Liver (tissue), 3 donors: Measurements from ENCODE around the gene AHNAK2.

Experiments
- FOXA1 ChIP-seq: IDR thresholded peaks from 2 replicates; pipeline ENCODE4 v1.6.1; 2016; ENCODE audit warnings: antibody characterized with exemption
- NR2F2 ChIP-seq: IDR thresholded peaks from 2 replicates; pipeline ENCODE4 v1.6.1; 2016; ENCODE audit warnings: antibody characterized with exemption
- RAD21 ChIP-seq, 2 donors: IDR thresholded peaks; 2 replicates each; pipeline ENCODE4 v1.6.1; 2016; ENCODE audit warnings: antibody characterized with exemption in 2 of 2, mild to moderate bottlenecking in 2 of 2
- SP1 ChIP-seq: IDR thresholded peaks from 2 replicates; pipeline ENCODE4 v1.6.1; 2018; ENCODE audit warnings: antibody characterized with exemption, mild to moderate bottlenecking
- TAF1 ChIP-seq: conservative IDR thresholded peaks from 2 replicates; pipeline ENCODE4 v1.6.1; 2016; ENCODE audit warnings: antibody characterized with exemption, mild to moderate bottlenecking
- YY1 ChIP-seq: IDR thresholded peaks from 2 replicates; pipeline ENCODE4 v1.6.1; 2016; ENCODE audit warnings: antibody characterized with exemption, mild to moderate bottlenecking
- TF ChIP-seq, protein P1 (sequence below): fragments of 150-350 bp; IDR thresholded peaks from 2 replicates; pipeline ENCODE4 v1.5.1; 2017; ENCODE audit warnings: improper control_type of control experiment, low read depth, low read length; ENCODE audit not compliant: missing input control
- TF ChIP-seq, protein P2 (sequence below): IDR thresholded peaks from 2 replicates; pipeline ENCODE4 v1.6.1; 2016; ENCODE audit warnings: antibody characterized with exemption
- TF ChIP-seq, protein P3 (sequence below): IDR thresholded peaks from 2 replicates; pipeline ENCODE4 v1.6.1; 2016; ENCODE audit warnings: antibody characterized with exemption, mild to moderate bottlenecking
- TF ChIP-seq, protein P4 (sequence below): IDR thresholded peaks from 2 replicates; pipeline ENCODE4 v1.6.1; 2016; ENCODE audit warnings: antibody characterized with exemption
- donor health status: healthy.
- donor health status: healthy.

DNA sequence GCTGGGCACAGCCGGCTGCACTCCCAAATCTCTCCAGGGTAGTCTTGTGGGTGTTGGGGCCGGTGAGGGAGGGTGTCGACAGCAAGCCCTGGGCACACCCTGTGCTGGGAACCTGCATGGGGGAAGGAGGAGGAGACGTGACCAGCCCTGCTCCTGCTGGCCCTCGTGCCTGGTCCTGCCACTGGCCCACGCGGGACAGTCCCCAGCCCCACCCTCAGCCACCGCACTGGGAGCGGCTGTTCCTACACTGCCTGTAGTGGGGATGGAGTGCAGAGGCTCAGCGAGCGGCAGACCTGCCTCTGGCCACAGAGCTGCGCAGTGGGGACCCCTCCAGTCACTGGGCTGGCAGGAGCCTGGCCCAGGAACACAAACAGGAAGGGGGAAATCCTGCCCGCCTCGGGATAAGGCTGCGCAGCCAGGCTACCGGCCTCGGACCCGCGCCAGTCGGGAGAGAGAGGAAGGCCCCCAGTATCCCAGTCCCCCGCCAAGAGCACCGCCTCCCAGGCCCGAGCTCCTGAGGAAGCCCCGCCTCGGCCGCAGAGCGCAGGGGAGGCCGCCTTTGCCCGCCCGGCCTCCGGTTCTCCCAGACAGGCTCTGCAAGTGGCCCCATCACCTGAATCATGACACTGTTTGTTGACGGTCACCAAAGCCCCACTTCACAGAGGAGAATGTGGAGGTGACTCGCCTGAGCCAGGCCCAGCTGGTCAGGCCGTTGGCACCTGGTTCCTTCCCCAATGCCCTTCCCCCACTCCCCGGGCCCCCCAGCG, 10.6 kb downstream of the AHNAK2 start:
- TF ChIP-seq, protein P1, sequence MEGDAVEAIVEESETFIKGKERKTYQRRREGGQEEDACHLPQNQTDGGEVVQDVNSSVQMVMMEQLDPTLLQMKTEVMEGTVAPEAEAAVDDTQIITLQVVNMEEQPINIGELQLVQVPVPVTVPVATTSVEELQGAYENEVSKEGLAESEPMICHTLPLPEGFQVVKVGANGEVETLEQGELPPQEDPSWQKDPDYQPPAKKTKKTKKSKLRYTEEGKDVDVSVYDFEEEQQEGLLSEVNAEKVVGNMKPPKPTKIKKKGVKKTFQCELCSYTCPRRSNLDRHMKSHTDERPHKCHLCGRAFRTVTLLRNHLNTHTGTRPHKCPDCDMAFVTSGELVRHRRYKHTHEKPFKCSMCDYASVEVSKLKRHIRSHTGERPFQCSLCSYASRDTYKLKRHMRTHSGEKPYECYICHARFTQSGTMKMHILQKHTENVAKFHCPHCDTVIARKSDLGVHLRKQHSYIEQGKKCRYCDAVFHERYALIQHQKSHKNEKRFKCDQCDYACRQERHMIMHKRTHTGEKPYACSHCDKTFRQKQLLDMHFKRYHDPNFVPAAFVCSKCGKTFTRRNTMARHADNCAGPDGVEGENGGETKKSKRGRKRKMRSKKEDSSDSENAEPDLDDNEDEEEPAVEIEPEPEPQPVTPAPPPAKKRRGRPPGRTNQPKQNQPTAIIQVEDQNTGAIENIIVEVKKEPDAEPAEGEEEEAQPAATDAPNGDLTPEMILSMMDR = no peak
- TF ChIP-seq NR2F2 (no peak), FOXA1 (no peak), RAD21 (IDR thresholded peaks at IDR 0.05) (no peak), YY1 (no peak), TAF1 (no peak), SP1 (no peak)
- TF ChIP-seq, protein P2, sequence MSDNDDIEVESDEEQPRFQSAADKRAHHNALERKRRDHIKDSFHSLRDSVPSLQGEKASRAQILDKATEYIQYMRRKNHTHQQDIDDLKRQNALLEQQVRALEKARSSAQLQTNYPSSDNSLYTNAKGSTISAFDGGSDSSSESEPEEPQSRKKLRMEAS = no peak
- TF ChIP-seq, protein P3, sequence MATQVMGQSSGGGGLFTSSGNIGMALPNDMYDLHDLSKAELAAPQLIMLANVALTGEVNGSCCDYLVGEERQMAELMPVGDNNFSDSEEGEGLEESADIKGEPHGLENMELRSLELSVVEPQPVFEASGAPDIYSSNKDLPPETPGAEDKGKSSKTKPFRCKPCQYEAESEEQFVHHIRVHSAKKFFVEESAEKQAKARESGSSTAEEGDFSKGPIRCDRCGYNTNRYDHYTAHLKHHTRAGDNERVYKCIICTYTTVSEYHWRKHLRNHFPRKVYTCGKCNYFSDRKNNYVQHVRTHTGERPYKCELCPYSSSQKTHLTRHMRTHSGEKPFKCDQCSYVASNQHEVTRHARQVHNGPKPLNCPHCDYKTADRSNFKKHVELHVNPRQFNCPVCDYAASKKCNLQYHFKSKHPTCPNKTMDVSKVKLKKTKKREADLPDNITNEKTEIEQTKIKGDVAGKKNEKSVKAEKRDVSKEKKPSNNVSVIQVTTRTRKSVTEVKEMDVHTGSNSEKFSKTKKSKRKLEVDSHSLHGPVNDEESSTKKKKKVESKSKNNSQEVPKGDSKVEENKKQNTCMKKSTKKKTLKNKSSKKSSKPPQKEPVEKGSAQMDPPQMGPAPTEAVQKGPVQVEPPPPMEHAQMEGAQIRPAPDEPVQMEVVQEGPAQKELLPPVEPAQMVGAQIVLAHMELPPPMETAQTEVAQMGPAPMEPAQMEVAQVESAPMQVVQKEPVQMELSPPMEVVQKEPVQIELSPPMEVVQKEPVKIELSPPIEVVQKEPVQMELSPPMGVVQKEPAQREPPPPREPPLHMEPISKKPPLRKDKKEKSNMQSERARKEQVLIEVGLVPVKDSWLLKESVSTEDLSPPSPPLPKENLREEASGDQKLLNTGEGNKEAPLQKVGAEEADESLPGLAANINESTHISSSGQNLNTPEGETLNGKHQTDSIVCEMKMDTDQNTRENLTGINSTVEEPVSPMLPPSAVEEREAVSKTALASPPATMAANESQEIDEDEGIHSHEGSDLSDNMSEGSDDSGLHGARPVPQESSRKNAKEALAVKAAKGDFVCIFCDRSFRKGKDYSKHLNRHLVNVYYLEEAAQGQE = no peak
- TF ChIP-seq, protein P4, sequence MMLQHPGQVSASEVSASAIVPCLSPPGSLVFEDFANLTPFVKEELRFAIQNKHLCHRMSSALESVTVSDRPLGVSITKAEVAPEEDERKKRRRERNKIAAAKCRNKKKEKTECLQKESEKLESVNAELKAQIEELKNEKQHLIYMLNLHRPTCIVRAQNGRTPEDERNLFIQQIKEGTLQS = no peak
